IPS-NIHi7 (cell line): ENCODE results near the gene TOPBP1.

Source experiments
- DNase-seq: peaks from one replicate; pipeline ENCODE4 v3.0.0; 2012; ENCODE audit warnings: mixed read lengths; ENCODE audit errors: extremely low spot score

Gene TOPBP1

GRCh38 chr3:133607816-133608215 lies 53.9 kb downstream of the TOPBP1 start:
- no peak for DNase-seq

GRCh38 chr3:133606902-133607301 lies 54.8 kb downstream of the TOPBP1 start:
- DNase-seq = no peak

- no peak for DNase-seq
These were observed 55.4 kb downstream of the TOPBP1 start for GRCh38 chr3:133606342-133606741.

- no peak for DNase-seq
These were observed 61.1 kb downstream of the TOPBP1 start for GRCh38 chr3:133600572-133601081.

GRCh38 chr3:133599280-133599679 lies 62.5 kb downstream of the TOPBP1 start:
- DNase-seq = no peak

- DNase-seq = no peak
These were observed 63.3 kb downstream of the TOPBP1 start for GRCh38 chr3:133598405-133598804.

- DNase-seq = no peak
These were observed 66.4 kb downstream of the TOPBP1 start for GRCh38 chr3:133595341-133595740.

GRCh38 chr3:133593243-133593642 lies 68.5 kb downstream of the TOPBP1 start:
- DNase-seq = no peak

GRCh38 chr3:133592843-133593242 lies 68.9 kb downstream of the TOPBP1 start:
- no peak for DNase-seq

- DNase-seq = no peak
These were observed 70.4 kb downstream of the TOPBP1 start for GRCh38 chr3:133591271-133591742.

- no peak for DNase-seq
These were observed 72.2 kb downstream of the TOPBP1 start for GRCh38 chr3:133589503-133589902.

- DNase-seq = no peak
These were observed 72.8 kb downstream of the TOPBP1 start for GRCh38 chr3:133588784-133589465.

GRCh38 chr3:133588035-133588434 lies 73.7 kb downstream of the TOPBP1 start:
- DNase-seq = no peak

- DNase-seq = no peak
These were observed 78.3 kb downstream of the TOPBP1 start for GRCh38 chr3:133583396-133583795.

- peak; percentile 46 for DNase-seq
These were observed 83.1 kb downstream of the TOPBP1 start for GRCh38 chr3:133578548-133579191.

- DNase-seq = no peak
These were observed 85.6 kb downstream of the TOPBP1 start for GRCh38 chr3:133576169-133576568.

- DNase-seq = no peak
These were observed 86.7 kb downstream of the TOPBP1 start for GRCh38 chr3:133575086-133575485.

- peak; percentile 66 for DNase-seq
These were observed 87.4 kb downstream of the TOPBP1 start for GRCh38 chr3:133574260-133574881.

- DNase-seq = peak; percentile 26
These were observed 88.0 kb downstream of the TOPBP1 start, which contains the start of gene CDV3 for GRCh38 chr3:133573629-133574194. TSS of gene CDV3 (plus strand) at chr3:133573686. CDS start at chr3:133574045, 359 bp downstream.

- peak; percentile 94 for DNase-seq
These were observed 88.6 kb downstream of the TOPBP1 start for GRCh38 chr3:133573054-133573628.

- no peak for DNase-seq
These were observed 89.3 kb downstream of the TOPBP1 start for GRCh38 chr3:133572158-133573053.
